ENCODE measurements around the gene IGF1R. TPM values are rescaled to one million over a fixed set of nuclear protein-coding genes. Genes with fewer than 3 reads are reported as not detected.
A peak's percentile ranks its signal among the peaks of the same experiment; 100 is the strongest.
"Not testable (repeated sequence)": the region's sequence is repeated elsewhere in the genome, so short reads cannot be mapped to it uniquely, and the experiment has no call there.

The IGF1R gene
- total and polyA plus RNA-seq, 3 experiments from 2014 or later, result 2.1 to 11.3 (median 10.9) TPM

DNA sequence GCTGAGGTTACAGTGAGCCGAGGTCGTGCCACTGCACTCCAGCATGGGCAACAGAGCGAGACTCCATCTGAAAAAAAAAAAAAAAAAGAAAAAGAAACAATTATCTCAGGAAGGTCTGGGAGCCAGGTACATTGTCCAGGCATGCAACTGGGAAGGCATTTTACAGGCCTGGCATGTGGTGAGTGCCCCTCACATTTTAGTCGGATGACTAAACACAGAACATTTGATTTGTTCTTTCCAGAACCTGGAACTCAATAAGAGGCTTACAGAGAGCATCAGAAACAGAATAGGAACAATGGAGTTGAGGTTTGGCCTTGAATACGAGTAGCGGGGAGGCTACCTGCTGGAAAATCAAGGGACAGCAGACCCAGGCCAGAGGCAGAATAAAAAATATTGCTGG, 33.7 kb upstream of the IGF1R start:
- ChIA-PET POLR2A (no interaction called here), CTCF (no interaction called here)
- DNase-seq, result no peak
- Mint-ChIP-seq H3K4me3 (no peak overlapping the region), H3K36me3 (no peaks in the 10 kb centered on the region), H3K27me3 (peaks cover 10 to 17% of the 10 kb centered on the region in 2 donors), H3K27ac (peak overlapping the region in 1 of 8 donors; percentile 86), H3K9me3 (no peaks in the 10 kb centered on the region), H3K4me1 (no peaks in the 10 kb centered on the region)
- no peaks in the 10 kb centered on the region for H3K9me3 ChIP-seq (ENCODE audit: low read length)
- H3K27me3 ChIP-seq (ENCODE audit: insufficient read depth, low read length, poor library complexity, severe bottlenecking), result no peaks in the 10 kb centered on the region
- H3K27ac ChIP-seq (ENCODE audit: low read depth, low read length), result no peak overlapping the region
- peaks cover 14% of the 10 kb centered on the region for H3K4me1 ChIP-seq (ENCODE audit: insufficient read depth, low read length)
- H3K36me3 ChIP-seq (ENCODE audit: insufficient read depth, low read length), result no peaks in the 10 kb centered on the region
- no peak overlapping the region for H3K4me3 ChIP-seq (ENCODE audit: low read length)

DNA sequence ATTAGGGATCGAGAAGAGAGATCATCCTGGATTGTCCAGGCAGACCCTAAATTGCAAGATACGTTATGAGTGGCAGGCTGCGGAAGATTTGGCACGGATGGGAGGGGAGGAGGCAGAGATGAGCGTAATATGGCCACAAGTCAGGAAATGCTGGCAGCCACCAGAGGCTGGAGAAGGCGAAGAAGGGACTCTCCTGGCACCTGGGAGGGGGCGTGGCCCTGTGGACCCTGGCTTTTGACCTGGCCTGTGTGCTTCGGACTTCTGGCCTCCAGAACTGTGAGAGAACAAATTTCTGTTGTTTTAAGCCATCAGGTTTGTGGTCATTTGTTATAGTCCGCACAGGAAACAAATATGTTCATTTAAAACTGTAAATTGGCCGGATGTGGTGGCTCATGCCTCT, 31.9 kb upstream of the IGF1R start:
- Histone ChIP-seq H3K27ac (ENCODE audit: low read depth, low read length) (no peak overlapping the region), H3K27me3 (ENCODE audit: insufficient read depth, low read length, poor library complexity, severe bottlenecking) (no peaks in the 10 kb centered on the region), H3K4me1 (ENCODE audit: insufficient read depth, low read length) (peaks cover 14% of the 10 kb centered on the region), H3K4me3 (ENCODE audit: low read length) (no peak overlapping the region), H3K36me3 (ENCODE audit: insufficient read depth, low read length) (no peaks in the 10 kb centered on the region), H3K9me3 (ENCODE audit: low read length) (no peaks in the 10 kb centered on the region)
- Mint-ChIP-seq H3K4me3 (no peak overlapping the region), H3K4me1 (no peaks in the 10 kb centered on the region), H3K27me3 (peaks cover 15 to 22% of the 10 kb centered on the region in 2 donors), H3K9me3 (peaks cover 0 to 2% (median 0%) of the 10 kb centered on the region in 5 donors), H3K36me3 (no peaks in the 10 kb centered on the region), H3K27ac (no peak overlapping the region)
- no peak for DNase-seq
- CTCF ChIA-PET, result no interaction called here
- POLR2A ChIA-PET, result no interaction called here

DNA sequence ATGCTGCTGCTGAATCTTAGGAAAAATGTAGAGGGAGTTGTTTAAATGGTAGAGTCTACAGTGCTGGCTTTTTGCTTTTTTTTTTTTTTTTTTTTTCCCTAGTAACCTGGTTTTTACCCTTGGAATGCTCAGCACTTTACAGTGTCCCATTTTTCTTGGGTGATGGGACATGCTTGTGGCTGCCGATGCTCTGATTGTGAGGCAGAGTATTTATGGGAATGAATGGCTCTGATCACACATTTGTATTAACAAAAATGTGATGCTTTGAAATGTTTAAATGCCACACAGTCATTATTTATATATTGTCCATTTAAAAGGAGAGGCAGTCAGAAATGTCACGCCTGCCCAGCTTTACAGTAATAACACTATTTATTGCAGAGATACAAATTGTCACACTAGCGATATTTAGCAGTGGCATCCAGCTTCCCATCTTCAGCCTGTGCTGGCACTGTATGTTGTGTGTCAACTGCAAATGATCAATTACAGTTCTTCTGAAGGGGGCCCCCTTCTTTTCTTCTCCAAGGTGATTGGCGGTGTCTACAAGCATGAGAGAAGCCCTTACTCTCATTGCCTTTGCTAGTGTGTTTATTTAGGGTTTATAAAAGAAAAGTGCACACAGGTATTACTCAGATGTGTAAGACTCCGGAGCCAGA, 30.9 kb upstream of the IGF1R start:
- Mint-ChIP-seq H3K27me3 (peaks cover 15 to 22% of the 10 kb centered on the region in 2 donors), H3K36me3 (no peaks in the 10 kb centered on the region), H3K27ac (no peak overlapping the region), H3K9me3 (peaks cover 0 to 2% (median 0%) of the 10 kb centered on the region in 5 donors), H3K4me1 (no peaks in the 10 kb centered on the region), H3K4me3 (no peak overlapping the region)
- Histone ChIP-seq H3K4me3 (ENCODE audit: low read length) (no peak overlapping the region), H3K9me3 (ENCODE audit: low read length) (no peaks in the 10 kb centered on the region), H3K4me1 (ENCODE audit: insufficient read depth, low read length) (peaks cover 8% of the 10 kb centered on the region), H3K36me3 (ENCODE audit: insufficient read depth, low read length) (no peaks in the 10 kb centered on the region), H3K27ac (ENCODE audit: low read depth, low read length) (no peak overlapping the region), H3K27me3 (ENCODE audit: insufficient read depth, low read length, poor library complexity, severe bottlenecking) (no peaks in the 10 kb centered on the region)
- POLR2A ChIA-PET, result no interaction called here
- no peak for DNase-seq
- CTCF ChIA-PET, result no interaction called here

DNA sequence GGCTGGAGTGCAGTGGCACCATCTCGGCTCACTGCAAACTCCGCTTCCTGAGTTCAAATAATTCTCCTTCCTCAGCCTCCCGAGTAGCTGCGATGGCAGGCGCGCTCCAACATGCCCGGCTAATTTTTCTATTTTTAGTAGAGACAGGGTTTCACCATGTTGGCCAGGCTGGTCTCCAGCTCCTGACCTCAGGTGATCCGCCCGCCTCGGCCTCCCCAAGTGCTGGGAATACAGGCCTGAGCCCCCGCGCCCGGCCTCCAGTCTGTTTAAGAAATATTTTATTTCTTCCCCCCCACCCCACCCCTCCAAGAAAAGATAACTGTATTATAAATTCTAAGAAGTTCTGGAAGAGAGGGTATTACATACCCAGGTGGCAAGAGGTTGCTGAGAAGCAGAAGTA, 29.8 kb upstream of the IGF1R start:
- CTCF ChIA-PET, H3K36me3 Mint-ChIP-seq: not testable (repeated sequence)

DNA sequence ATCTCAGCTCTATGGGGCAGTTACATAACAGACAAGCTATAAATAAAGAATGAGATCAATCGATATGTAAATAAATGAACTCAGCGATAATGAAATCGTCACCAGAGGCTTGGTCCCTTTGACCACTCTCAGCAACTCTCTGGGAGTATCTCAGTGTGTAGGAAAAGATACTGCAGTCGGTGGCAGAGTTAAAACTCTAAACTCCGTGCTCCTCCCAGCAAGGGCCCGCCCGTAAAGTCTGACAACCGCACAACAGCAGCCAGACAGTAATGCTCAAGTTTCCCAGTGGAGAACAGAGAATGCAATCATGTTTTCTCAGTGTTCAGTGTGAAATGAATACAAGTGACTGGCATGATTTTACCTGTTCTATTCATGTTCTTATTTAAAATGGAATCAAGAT, 28.3 kb upstream of the IGF1R start:
- H3K4me1 ChIP-seq (ENCODE audit: insufficient read depth, low read length), result no peaks in the 10 kb centered on the region
- Mint-ChIP-seq H3K9me3 (peaks cover 0 to 2% (median 0%) of the 10 kb centered on the region in 5 donors), H3K4me1 (no peaks in the 10 kb centered on the region), H3K36me3 (no peaks in the 10 kb centered on the region), H3K27me3 (peaks cover 11 to 22% of the 10 kb centered on the region in 2 donors), H3K4me3 (no peak overlapping the region), H3K27ac (no peak overlapping the region)
- H3K9me3 ChIP-seq (ENCODE audit: low read length), result no peaks in the 10 kb centered on the region
- DNase-seq, result no peak
- no peaks in the 10 kb centered on the region for H3K27me3 ChIP-seq (ENCODE audit: insufficient read depth, low read length, poor library complexity, severe bottlenecking)
- CTCF ChIA-PET, result no interaction called here
- POLR2A ChIA-PET, result no interaction called here
- no peaks in the 10 kb centered on the region for H3K36me3 ChIP-seq (ENCODE audit: insufficient read depth, low read length)
- no peak overlapping the region for H3K27ac ChIP-seq (ENCODE audit: low read depth, low read length)
- H3K4me3 ChIP-seq (ENCODE audit: low read length), result no peak overlapping the region

More for the DNA sequence above, 29.8 kb upstream of the IGF1R start:
- POLR2A ChIA-PET; H3K4me1 ChIP-seq (ENCODE audit: insufficient read depth, low read length); H3K36me3 ChIP-seq (ENCODE audit: insufficient read depth, low read length); H3K27me3 ChIP-seq (ENCODE audit: insufficient read depth, low read length, poor library complexity, severe bottlenecking); H3K27ac ChIP-seq (ENCODE audit: low read depth, low read length); H3K4me3 Mint-ChIP-seq; H3K27ac Mint-ChIP-seq; H3K4me3 ChIP-seq (ENCODE audit: low read length); H3K9me3 Mint-ChIP-seq; H3K9me3 ChIP-seq (ENCODE audit: low read length); DNase-seq; H3K4me1 Mint-ChIP-seq: not testable (repeated sequence)
- H3K27me3 Mint-ChIP-seq, result peaks cover 11 to 22% of the 10 kb centered on the region in 2 donors

DNA sequence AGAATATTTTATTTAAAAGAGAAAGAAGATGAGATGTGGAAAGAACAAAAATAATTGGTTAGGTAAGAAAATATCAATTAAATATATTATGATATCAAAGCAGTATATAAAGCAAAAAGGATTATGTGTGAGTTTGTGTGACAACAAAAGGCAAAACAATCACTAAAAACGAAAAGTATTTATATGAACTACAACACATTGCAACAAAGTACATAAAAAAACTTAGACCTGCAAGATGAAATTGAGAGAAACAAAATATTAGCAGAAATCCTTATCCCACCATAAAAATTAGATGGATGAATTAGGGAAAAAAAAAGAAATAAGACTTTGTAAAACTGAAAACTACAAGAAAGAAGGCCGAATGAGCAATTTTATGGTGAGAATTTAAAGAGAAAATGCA, 27.3 kb upstream of the IGF1R start:
- H3K4me1 Mint-ChIP-seq, result no peaks in the 10 kb centered on the region
- no peak overlapping the region for H3K27ac Mint-ChIP-seq
- H3K9me3 Mint-ChIP-seq, result peaks cover 0 to 2% (median 0%) of the 10 kb centered on the region in 5 donors
- Histone ChIP-seq H3K27me3 (ENCODE audit: insufficient read depth, low read length, poor library complexity, severe bottlenecking) (no peaks in the 10 kb centered on the region), H3K36me3 (ENCODE audit: insufficient read depth, low read length) (no peaks in the 10 kb centered on the region), H3K4me3 (ENCODE audit: low read length) (no peak overlapping the region), H3K4me1 (ENCODE audit: insufficient read depth, low read length) (no peaks in the 10 kb centered on the region), H3K9me3 (ENCODE audit: low read length) (no peaks in the 10 kb centered on the region), H3K27ac (ENCODE audit: low read depth, low read length) (no peak overlapping the region)
- CTCF ChIA-PET, result no interaction called here
- POLR2A ChIA-PET, result no interaction called here
- DNase-seq, result no peak
- H3K36me3 Mint-ChIP-seq, result no peaks in the 10 kb centered on the region
- H3K27me3 Mint-ChIP-seq, result peaks cover 11 to 22% of the 10 kb centered on the region in 2 donors
- no peak overlapping the region for H3K4me3 Mint-ChIP-seq

DNA sequence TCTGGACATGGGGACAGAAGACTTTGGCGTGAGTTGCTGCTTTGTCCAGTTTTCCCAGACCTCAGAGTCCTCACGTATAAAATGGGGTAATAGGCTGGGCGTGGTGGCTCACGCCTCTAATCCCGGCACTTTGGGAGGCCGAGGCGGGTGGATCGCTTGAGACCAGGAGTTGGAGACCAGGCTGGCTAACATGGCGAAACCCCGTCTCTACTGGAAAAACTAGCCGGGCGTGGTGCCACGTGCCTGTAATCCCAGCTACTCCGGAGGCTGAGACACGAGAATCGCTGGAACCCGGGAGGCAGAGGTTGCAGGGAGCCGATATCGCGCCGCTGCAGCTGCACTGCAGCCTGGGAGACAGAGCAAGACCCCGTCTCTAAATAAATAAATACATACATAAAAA, 22.7 kb upstream of the IGF1R start:
- H3K4me3 Mint-ChIP-seq, result no peak overlapping the region
- H3K27me3 Mint-ChIP-seq, result peaks cover 8 to 18% of the 10 kb centered on the region in 2 donors
- ChIA-PET CTCF (no interaction called here), POLR2A (no interaction called here)
- Histone ChIP-seq H3K27me3 (ENCODE audit: insufficient read depth, low read length, poor library complexity, severe bottlenecking) (no peaks in the 10 kb centered on the region), H3K36me3 (ENCODE audit: insufficient read depth, low read length) (no peaks in the 10 kb centered on the region), H3K4me3 (ENCODE audit: low read length) (no peak overlapping the region), H3K4me1 (ENCODE audit: insufficient read depth, low read length) (no peaks in the 10 kb centered on the region), H3K27ac (ENCODE audit: low read depth, low read length) (no peak overlapping the region), H3K9me3 (ENCODE audit: low read length) (no peaks in the 10 kb centered on the region)
- H3K36me3 Mint-ChIP-seq, result no peaks in the 10 kb centered on the region
- peaks cover 0 to 2% (median 0%) of the 10 kb centered on the region in 5 donors for H3K9me3 Mint-ChIP-seq
- H3K4me1 Mint-ChIP-seq, result no peaks in the 10 kb centered on the region
- DNase-seq, result no peak
- H3K27ac Mint-ChIP-seq, result no peak overlapping the region

DNA sequence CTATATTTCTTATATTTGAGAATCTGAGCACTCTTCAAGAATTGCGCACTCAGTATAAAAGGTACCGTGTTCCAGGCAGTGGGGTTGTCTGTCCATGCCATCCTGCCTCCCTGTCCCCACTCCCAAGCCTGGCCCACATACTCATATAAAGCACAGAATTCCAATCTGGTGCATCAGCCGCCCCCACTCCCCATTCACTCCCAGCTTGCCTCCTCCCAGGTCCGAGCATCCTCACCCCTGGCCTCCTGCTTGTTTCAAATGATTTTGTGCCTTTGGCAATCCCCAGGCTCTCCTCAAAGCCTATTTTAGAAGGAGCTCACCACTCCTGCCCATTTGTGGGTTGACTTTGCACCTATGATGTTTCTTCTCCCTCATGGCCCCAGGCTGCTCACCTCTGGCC, 22.2 kb upstream of the IGF1R start:
- H3K4me3 ChIP-seq (ENCODE audit: low read length), result no peak overlapping the region
- Mint-ChIP-seq H3K4me3 (no peak overlapping the region), H3K9me3 (peaks cover 0 to 2% (median 0%) of the 10 kb centered on the region in 5 donors), H3K27me3 (peaks cover 8 to 18% of the 10 kb centered on the region in 2 donors), H3K27ac (no peak overlapping the region), H3K36me3 (no peaks in the 10 kb centered on the region), H3K4me1 (no peaks in the 10 kb centered on the region)
- no peak for DNase-seq
- CTCF ChIA-PET, result no interaction called here
- H3K27ac ChIP-seq (ENCODE audit: low read depth, low read length), result no peak overlapping the region
- no peaks in the 10 kb centered on the region for H3K4me1 ChIP-seq (ENCODE audit: insufficient read depth, low read length)
- H3K36me3 ChIP-seq (ENCODE audit: insufficient read depth, low read length), result no peaks in the 10 kb centered on the region
- no peaks in the 10 kb centered on the region for H3K27me3 ChIP-seq (ENCODE audit: insufficient read depth, low read length, poor library complexity, severe bottlenecking)
- POLR2A ChIA-PET, result no interaction called here
- H3K9me3 ChIP-seq (ENCODE audit: low read length), result no peaks in the 10 kb centered on the region

DNA sequence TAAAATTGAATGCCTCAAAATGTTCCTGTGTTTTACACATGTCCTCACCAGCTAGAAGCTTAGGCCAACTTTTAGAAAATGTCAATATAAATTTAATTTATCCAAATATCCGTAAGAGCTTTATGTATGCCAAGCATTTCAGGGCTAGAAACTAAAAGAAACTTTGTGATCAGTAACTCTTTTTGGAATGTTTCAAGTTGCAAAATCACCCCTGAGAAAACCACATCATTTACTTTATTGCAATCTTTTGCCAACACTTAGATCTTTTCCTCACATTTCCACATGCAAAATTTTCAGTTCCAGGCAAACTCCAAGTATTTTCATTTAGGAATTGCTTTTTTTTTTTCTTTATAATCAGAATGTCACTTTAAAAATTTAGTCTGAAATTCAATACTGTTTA, 20.1 kb upstream of the IGF1R start:
- Histone ChIP-seq H3K4me3 (ENCODE audit: low read length) (no peak overlapping the region), H3K36me3 (ENCODE audit: insufficient read depth, low read length) (no peaks in the 10 kb centered on the region), H3K9me3 (ENCODE audit: low read length) (no peaks in the 10 kb centered on the region), H3K4me1 (ENCODE audit: insufficient read depth, low read length) (no peaks in the 10 kb centered on the region), H3K27me3 (ENCODE audit: insufficient read depth, low read length, poor library complexity, severe bottlenecking) (no peaks in the 10 kb centered on the region), H3K27ac (ENCODE audit: low read depth, low read length) (no peak overlapping the region)
- ChIA-PET POLR2A (no interaction called here), CTCF (no interaction called here)
- H3K36me3 Mint-ChIP-seq, result no peaks in the 10 kb centered on the region
- H3K4me3 Mint-ChIP-seq, result no peak overlapping the region
- H3K27me3 Mint-ChIP-seq, result peaks cover 8 to 22% of the 10 kb centered on the region in 2 donors
- no peak overlapping the region for H3K27ac Mint-ChIP-seq
- no peak for DNase-seq
- peaks cover 0 to 2% (median 0%) of the 10 kb centered on the region in 5 donors for H3K9me3 Mint-ChIP-seq
- H3K4me1 Mint-ChIP-seq, result no peaks in the 10 kb centered on the region

Data from CD8-positive, alpha-beta memory T cell (primary cell).